Naive thymus-derived CD8-positive, alpha-beta T cell (primary cell): ENCODE measurements around the gene PBX3. TPM values are rescaled to one million over a fixed set of nuclear protein-coding genes. Genes with fewer than 3 reads are reported as not detected.

Experiments
- ATAC-seq, 2 donors: fragments of 150-1000 bp; cut with Tn5 transposase in 1 of 2; sonication (Bioruptor Pico), chemical (Tn5 transposase) in 1 of 2; 1 replicate in 1 of 2; 2 replicates in 1 of 2; pipeline ENCODE4 v1.10.0; 2021; ENCODE audit warnings: mild to moderate bottlenecking in 2 of 2, moderate library complexity in 2 of 2
- POLR2A ChIA-PET: fragments of 350-600 bp; sonication (Branson Sonifier 250); formaldehyde crosslinking; loops from one replicate; lab custom pipeline; 2021; ENCODE audit warnings: antibody characterized with exemption; lab: Charles Lee
- DNase-seq, 10 donors: peaks; one replicate each; pipeline versions ENCODE4 v3.0.0 to v3.0.0-alpha.2; 2020 to 2022
- H3K27ac Mint-ChIP-seq, 10 donors: one replicate each; pipeline ENCODE4 v1.8.0; 2020 to 2022; ENCODE audit warnings: mild to moderate bottlenecking in 10 of 10, mixed read lengths in 10 of 10, moderate library complexity in 4 of 10, inconsistent platforms in 1 of 10
- H3K27me3 Mint-ChIP-seq, 5 donors: one replicate each; pipeline ENCODE4 v1.8.0; 2021 to 2022; ENCODE audit warnings: mixed read lengths in 5 of 5
- H3K36me3 Mint-ChIP-seq, 3 donors: one replicate each; pipeline ENCODE4 v1.8.0; 2020 to 2022; ENCODE audit warnings: mixed read lengths in 3 of 3, mild to moderate bottlenecking in 2 of 3, inconsistent platforms in 1 of 3
- H3K4me1 Mint-ChIP-seq, 4 donors: one replicate each; pipeline ENCODE4 v1.8.0; 2021 to 2022; ENCODE audit warnings: mixed read lengths in 4 of 4
- H3K4me3 Mint-ChIP-seq, 10 donors: one replicate each; pipeline ENCODE4 v1.8.0; 2020 to 2022; ENCODE audit warnings: mild to moderate bottlenecking in 10 of 10, mixed read lengths in 10 of 10, moderate library complexity in 6 of 10, inconsistent platforms in 1 of 10
- H3K9me3 Mint-ChIP-seq, 9 donors: one replicate each; pipeline ENCODE4 v1.8.0; 2020 to 2022; ENCODE audit warnings: mixed read lengths in 9 of 9, mild to moderate bottlenecking in 3 of 9, inconsistent platforms in 1 of 9, moderate library complexity in 1 of 9
- polyA plus RNA-seq, 3 donors: library from polyadenylated mRNA; unstranded; fragments of 300-500 nt; fragmentation: Illumina TruSeq; gene quantifications; one replicate each; pipeline ENCODE4 v1.2.3, GENCODE V29; 2021
- total RNA-seq, 8 experiments: library from RNA in 2 of 8; stranded (reverse) in 2 of 8; gene quantifications; one replicate each; pipeline ENCODE4 v1.2.3 and lab custom pipeline; 2021 to 2026

Gene PBX3
- total and polyA plus RNA-seq, 5 experiments from 2014 or later = 2.9 to 27.5 (median 4.2) TPM

DNA sequence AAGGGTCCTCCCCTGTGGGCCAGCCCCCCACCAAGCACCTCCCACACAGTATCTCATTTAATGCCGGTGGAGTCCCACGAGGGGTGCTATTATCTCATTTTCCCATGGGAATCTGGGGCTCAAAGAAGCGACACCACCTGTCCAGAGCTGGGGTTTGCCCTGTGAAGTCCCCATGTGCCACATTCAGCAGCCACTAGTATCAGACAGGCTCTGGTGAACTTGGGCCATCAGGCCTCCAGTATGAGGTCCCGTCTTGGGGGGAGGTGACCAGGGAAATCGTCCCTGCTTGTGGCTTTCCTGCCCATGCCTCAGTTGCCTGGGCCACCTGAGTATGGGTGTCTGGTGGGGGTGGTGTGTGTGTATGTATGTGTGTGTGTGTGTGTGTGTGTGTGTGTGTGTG lies 222.7 kb downstream of the PBX3 start:
- no peak for ATAC-seq
- H3K4me1 Mint-ChIP-seq = no peaks in the 10 kb centered on the region

DNA sequence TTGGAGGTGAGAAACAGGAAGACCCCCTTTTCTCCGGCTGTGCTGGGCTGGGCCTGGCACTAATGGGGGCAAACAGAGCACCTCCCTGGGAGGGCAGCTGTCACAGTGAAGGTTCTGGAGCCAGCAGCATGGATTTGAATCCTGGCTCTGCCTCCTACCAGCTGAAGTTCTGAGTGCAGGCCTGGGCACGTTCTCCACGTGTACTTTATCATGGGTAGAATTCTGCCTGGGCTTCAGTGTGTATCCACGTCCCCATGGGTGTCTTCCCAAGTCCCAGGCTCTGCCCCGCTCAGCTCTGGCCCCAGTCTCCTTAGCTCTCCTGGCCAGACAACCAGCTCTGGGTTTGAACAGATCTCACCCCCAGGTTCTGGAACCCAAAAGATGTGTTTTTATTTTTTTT lies 223.2 kb downstream of the PBX3 start:
- Mint-ChIP-seq H3K36me3 (peaks cover 0 to 13% (median 6%) of the 10 kb centered on the region in 3 donors), H3K4me3 (no peak overlapping the region), H3K4me1 (no peaks in the 10 kb centered on the region), H3K27me3 (peaks cover 0 to 1% (median 0%) of the 10 kb centered on the region in 5 donors), H3K27ac (no peak overlapping the region), H3K9me3 (peaks cover 0 to 12% (median 3%) of the 10 kb centered on the region in 9 donors)
- DNase-seq (no peak), ATAC-seq (no peak)
- POLR2A ChIA-PET = no interaction called here

More for the DNA sequence above, 222.7 kb downstream of the PBX3 start:
- POLR2A ChIA-PET = interaction anchor here (0.6 kb wide), 1 partner anchor 123 kb away, joined by 3 read pairs; no protein-coding TSS in a partner anchor
- no peak for DNase-seq
- H3K9me3 Mint-ChIP-seq = peaks cover 0 to 10% (median under 1%) of the 10 kb centered on the region in 9 donors
- H3K27ac Mint-ChIP-seq = no peak overlapping the region
- peaks cover 0 to 1% (median 0%) of the 10 kb centered on the region in 5 donors for H3K27me3 Mint-ChIP-seq
- peaks cover 0 to 17% (median 6%) of the 10 kb centered on the region in 3 donors for H3K36me3 Mint-ChIP-seq
- H3K4me3 Mint-ChIP-seq = no peak overlapping the region

DNA sequence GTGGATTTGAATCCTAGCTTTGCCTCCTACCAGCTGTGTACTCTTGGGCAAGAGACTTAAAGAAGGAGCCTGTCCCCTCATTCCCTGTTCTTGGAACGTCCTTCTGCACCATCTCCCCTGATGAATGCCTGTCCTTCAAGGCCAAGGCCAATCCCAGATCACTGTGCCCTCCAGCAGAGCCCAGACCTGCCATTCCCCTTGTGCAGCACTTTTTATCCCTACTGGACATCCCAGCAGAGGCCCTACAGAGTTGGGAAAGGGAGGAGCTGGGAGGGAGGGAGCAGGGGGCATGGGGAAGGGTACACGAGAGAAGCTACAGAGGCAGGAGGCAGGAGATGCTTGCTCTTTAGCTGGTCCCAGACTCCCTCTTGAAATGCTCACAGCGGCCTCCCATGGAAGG lies 223.9 kb downstream of the PBX3 start:
- Mint-ChIP-seq H3K4me1 (no peaks in the 10 kb centered on the region), H3K27me3 (peaks cover 0 to 1% (median 0%) of the 10 kb centered on the region in 5 donors)
- POLR2A ChIA-PET = no interaction called here

DNA sequence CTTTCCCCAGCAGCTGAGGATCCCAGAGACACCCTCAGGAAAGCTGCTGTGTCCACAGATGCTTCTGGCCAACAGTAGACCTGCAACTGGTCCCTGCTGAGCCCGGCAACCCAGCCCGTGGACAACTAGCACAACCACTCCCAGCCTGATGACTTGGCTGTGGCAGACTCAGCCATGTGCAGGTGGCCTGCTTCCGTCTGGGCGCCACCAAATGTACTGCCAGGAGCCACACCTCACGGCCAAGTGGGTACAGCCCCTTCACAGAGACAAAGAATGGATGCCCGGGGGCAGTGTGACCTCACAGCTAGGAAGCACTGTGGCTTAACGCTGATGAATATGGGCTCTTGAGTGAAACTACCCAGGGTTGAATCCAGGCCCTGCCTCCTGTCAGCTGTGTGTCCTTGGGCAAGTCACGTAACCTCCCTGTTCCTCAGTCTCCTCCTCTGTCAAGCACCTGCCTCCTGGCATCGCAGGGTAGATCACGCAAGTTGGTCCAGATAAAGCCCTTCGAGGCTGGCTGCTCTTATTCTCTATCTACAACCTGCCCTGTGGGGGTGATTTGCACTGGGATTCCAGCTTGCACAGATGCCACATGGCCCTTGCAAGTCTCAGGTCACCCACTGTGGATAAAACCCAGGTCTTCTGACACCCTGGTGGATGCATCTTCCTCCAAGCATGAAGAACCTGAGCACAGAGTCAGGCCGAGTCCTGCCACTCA lies 225.0 kb downstream of the PBX3 start:
- Mint-ChIP-seq H3K4me1 (peaks cover 0 to 2% (median 0%) of the 10 kb centered on the region in 4 donors), H3K9me3 (peaks cover 0 to 17% (median 4%) of the 10 kb centered on the region in 9 donors), H3K27ac (peak overlapping the region in 1 of 10 donors; percentile 15), H3K4me3 (no peak overlapping the region), H3K27me3 (peaks cover 0 to 3% (median 1%) of the 10 kb centered on the region in 5 donors), H3K36me3 (peaks cover 0 to 4% (median 2%) of the 10 kb centered on the region in 3 donors)
- no peak for ATAC-seq
- no peak for DNase-seq
- POLR2A ChIA-PET = no interaction called here

More for the DNA sequence above, 223.9 kb downstream of the PBX3 start:
- Mint-ChIP-seq H3K4me3 (no peak overlapping the region), H3K36me3 (peaks cover 0 to 12% (median 2%) of the 10 kb centered on the region in 3 donors), H3K27ac (no peak overlapping the region), H3K9me3 (peaks cover 0 to 15% (median 3%) of the 10 kb centered on the region in 9 donors)
- no peak for ATAC-seq
- DNase-seq = no peak

DNA sequence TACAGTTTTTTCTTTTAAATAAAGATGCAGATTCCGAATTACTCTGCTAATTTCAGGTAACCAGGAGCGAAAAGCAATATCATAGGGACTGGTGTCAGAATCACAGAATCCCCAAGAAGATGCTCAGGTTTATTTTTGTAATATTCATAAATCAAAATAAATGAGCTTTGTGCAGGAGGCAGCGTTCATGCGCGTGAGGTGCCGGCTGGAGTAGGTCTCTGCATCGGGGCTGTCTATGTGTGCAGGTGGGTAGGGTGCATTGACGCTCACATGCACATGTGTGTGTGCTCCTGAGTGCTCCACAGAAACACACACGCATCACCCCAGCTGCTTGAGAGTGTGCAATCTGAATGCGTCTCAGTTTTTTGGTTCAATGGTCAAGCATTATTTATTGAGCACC lies 226.4 kb downstream of the PBX3 start:
- H3K9me3 Mint-ChIP-seq = peaks cover 0 to 21% (median 4%) of the 10 kb centered on the region in 9 donors
- peaks cover 0 to 2% (median 0%) of the 10 kb centered on the region in 4 donors for H3K4me1 Mint-ChIP-seq
- POLR2A ChIA-PET = no interaction called here
- DNase-seq = no peak
- H3K36me3 Mint-ChIP-seq = peaks cover 0 to 4% (median under 1%) of the 10 kb centered on the region in 3 donors
- H3K27me3 Mint-ChIP-seq = peaks cover 0 to 4% (median 1%) of the 10 kb centered on the region in 5 donors
- ATAC-seq = no peak
- H3K27ac Mint-ChIP-seq = no peak overlapping the region
- H3K4me3 Mint-ChIP-seq = no peak overlapping the region

DNA sequence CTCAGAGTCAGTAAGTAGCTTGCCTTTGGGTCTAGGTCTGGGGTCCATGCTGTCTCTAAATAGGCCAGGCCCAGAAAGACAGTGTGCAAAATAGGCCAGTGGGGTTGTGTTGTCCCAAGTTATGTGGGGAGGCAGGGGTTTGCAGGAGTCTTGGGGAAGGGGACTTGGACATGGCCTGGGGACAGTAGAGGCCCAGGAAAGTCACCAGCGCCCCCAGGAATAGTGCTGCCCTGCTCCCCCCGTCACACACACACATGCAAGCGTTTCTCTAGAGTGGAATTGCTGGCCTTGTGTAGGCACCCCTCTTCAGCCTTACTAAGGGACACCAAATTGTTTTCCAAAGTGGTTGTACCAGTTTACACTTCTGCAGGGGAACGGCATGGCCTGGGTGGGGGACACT lies 227.5 kb downstream of the PBX3 start:
- peaks cover 0 to 9% (median 5%) of the 10 kb centered on the region in 3 donors for H3K36me3 Mint-ChIP-seq
- no peak for ATAC-seq
- peaks cover 5 to 32% (median 7%) of the 10 kb centered on the region in 9 donors for H3K9me3 Mint-ChIP-seq
- POLR2A ChIA-PET = no interaction called here
- H3K4me3 Mint-ChIP-seq = no peak overlapping the region
- H3K27ac Mint-ChIP-seq = no peak overlapping the region
- no peak for DNase-seq
- peaks cover 0 to 4% (median 1%) of the 10 kb centered on the region in 5 donors for H3K27me3 Mint-ChIP-seq
- H3K4me1 Mint-ChIP-seq = peaks cover 0 to 2% (median 0%) of the 10 kb centered on the region in 4 donors

DNA sequence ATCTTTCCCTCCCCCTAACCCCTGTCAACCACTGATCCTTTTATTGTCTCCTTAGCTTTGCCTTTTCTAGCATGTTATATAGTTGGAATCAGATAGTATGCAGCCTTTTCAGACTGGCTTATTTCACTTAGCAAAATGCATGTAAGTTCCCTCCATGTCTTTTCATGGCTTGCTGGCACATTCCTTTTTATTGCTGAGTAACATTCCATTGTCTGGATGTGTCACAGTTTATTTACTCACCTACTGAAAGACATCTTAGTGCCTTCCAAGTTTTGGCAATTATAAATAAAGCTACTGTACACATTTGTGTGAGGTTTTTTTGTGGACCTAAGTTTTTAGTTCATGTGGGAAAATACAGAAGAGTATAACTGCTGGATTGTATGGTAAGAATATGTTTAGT lies 230.1 kb downstream of the PBX3 start:
- Mint-ChIP-seq H3K4me3 (no peak overlapping the region), H3K4me1 (peaks cover 0 to 2% (median 0%) of the 10 kb centered on the region in 4 donors), H3K9me3 (peaks cover 11 to 48% (median 14%) of the 10 kb centered on the region in 9 donors), H3K27me3 (peaks cover 2 to 9% (median 4%) of the 10 kb centered on the region in 5 donors), H3K27ac (no peak overlapping the region), H3K36me3 (peaks cover 0 to 23% (median 10%) of the 10 kb centered on the region in 3 donors)
- no peak for ATAC-seq
- no peak for DNase-seq
- POLR2A ChIA-PET = no interaction called here

DNA sequence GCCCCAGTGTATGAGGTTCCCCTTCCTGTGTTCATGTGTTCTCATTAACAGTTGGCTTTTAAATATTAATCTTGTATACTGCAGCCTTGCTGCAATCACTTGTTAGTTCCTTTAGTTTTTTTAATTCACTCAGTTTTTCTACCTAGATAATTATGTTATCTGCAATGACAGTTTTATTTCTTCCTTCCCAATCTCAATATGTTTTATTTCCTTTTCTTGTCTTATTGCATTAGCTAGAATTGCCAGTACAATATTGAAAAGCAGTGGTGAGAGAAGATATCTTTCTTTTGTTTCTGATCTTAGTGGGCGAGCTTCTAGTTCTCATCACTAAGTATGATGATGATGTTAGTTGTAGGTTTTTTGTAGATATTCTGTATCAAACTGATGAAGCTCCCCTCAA lies 232.2 kb downstream of the PBX3 start:
- POLR2A ChIA-PET = no interaction called here
- no peak overlapping the region for H3K27ac Mint-ChIP-seq
- H3K9me3 Mint-ChIP-seq = peaks cover 11 to 43% (median 14%) of the 10 kb centered on the region in 9 donors
- no peak for ATAC-seq
- peaks cover 8 to 19% (median 12%) of the 10 kb centered on the region in 5 donors for H3K27me3 Mint-ChIP-seq
- no peak for DNase-seq
- H3K36me3 Mint-ChIP-seq = peaks cover 0 to 23% (median 10%) of the 10 kb centered on the region in 3 donors
- H3K4me3 Mint-ChIP-seq = no peak overlapping the region
- H3K4me1 Mint-ChIP-seq = peaks cover 0 to 2% (median 0%) of the 10 kb centered on the region in 4 donors

DNA sequence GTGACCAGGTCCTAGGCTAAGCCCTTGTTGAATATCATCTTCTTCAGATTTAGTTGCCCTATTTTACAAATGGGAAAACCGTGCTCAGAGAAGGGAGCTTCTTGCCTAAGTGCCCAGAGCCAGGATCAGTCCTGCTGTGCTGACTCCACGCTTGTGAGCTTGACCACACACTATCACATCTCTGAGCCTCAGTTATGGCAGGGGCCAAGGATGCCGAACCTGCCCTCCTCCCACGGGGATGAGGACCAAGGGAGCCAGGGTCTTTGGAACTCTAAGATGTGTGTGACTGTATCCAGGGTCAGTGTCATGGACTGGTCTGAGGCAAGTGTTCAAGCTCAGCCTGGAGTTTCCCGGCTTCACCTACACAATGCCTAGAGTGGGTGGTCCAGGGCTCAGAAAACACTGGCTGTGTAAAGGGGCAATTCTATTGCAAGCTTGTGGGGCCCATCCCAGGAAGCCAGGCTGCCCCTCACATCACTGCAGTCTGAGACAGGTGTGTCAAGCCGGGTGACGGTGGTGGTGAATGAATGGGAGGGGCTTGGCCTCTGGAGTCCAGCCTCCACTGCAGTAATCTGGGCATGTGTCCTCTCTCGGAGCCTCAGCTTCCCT lies 235.7 kb downstream of the PBX3 start:
- DNase-seq = no peak
- no peak overlapping the region for H3K27ac Mint-ChIP-seq
- H3K36me3 Mint-ChIP-seq = peaks cover 0 to 23% (median 6%) of the 10 kb centered on the region in 3 donors
- no peaks in the 10 kb centered on the region for H3K4me1 Mint-ChIP-seq
- no peak overlapping the region for H3K4me3 Mint-ChIP-seq
- H3K9me3 Mint-ChIP-seq = peaks cover 7 to 32% (median 20%) of the 10 kb centered on the region in 9 donors
- peaks cover 10 to 23% (median 13%) of the 10 kb centered on the region in 5 donors for H3K27me3 Mint-ChIP-seq
- POLR2A ChIA-PET = no interaction called here
- no peak for ATAC-seq

DNA sequence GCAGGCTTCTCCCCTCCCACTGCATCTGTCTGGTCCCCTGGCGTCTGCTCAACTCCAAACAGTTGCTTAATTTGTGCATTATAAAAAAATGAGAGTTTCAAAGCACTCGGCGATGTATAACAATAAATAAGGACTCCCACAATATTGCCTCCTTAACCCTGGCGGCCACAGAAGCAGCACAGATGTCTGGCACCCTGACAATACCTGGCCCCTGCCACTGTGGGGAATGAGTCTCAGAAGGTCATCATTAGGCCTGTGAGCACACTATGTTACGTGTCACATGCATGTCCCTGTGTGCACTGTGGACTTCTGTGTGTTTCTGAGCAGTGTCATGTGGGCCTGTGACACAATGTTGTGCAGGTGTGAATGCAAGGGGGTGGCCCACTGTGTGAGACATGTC lies 236.5 kb downstream of the PBX3 start:
- Mint-ChIP-seq H3K4me1 (no peaks in the 10 kb centered on the region), H3K4me3 (no peak overlapping the region), H3K9me3 (peaks cover 7 to 26% (median 17%) of the 10 kb centered on the region in 9 donors), H3K36me3 (peaks cover 0 to 20% (median 6%) of the 10 kb centered on the region in 3 donors), H3K27ac (no peak overlapping the region), H3K27me3 (peaks cover 10 to 23% (median 13%) of the 10 kb centered on the region in 5 donors)
- ATAC-seq (no peak), DNase-seq (no peak)
- POLR2A ChIA-PET = no interaction called here

DNA sequence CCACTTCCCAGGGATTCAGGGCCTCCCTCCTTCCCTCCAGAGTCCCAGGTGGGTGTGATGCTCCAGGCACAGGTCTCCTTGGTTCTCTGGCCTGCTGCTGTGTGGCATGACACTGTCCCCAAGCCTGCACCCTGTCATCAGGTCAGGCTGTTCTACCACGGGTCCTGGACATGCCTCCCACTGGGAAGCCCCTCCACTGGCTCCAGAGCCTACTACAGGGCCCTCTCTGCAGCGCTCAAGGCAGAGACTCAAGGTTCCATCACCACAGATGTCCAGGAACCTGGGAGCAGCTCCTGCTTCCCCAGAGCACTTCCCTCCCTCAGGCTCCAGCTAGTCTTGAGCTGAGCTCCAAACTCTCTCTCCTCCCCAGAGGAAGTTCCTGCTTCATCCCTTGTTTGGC lies 237.3 kb downstream of the PBX3 start:
- peaks cover 0 to 16% (median 5%) of the 10 kb centered on the region in 3 donors for H3K36me3 Mint-ChIP-seq
- H3K4me1 Mint-ChIP-seq = no peaks in the 10 kb centered on the region
- H3K27me3 Mint-ChIP-seq = peaks cover 10 to 23% (median 13%) of the 10 kb centered on the region in 5 donors
- ATAC-seq = no peak
- DNase-seq = no peak
- no peak overlapping the region for H3K4me3 Mint-ChIP-seq
- peaks cover 6 to 23% (median 14%) of the 10 kb centered on the region in 9 donors for H3K9me3 Mint-ChIP-seq
- POLR2A ChIA-PET = no interaction called here
- no peak overlapping the region for H3K27ac Mint-ChIP-seq

DNA sequence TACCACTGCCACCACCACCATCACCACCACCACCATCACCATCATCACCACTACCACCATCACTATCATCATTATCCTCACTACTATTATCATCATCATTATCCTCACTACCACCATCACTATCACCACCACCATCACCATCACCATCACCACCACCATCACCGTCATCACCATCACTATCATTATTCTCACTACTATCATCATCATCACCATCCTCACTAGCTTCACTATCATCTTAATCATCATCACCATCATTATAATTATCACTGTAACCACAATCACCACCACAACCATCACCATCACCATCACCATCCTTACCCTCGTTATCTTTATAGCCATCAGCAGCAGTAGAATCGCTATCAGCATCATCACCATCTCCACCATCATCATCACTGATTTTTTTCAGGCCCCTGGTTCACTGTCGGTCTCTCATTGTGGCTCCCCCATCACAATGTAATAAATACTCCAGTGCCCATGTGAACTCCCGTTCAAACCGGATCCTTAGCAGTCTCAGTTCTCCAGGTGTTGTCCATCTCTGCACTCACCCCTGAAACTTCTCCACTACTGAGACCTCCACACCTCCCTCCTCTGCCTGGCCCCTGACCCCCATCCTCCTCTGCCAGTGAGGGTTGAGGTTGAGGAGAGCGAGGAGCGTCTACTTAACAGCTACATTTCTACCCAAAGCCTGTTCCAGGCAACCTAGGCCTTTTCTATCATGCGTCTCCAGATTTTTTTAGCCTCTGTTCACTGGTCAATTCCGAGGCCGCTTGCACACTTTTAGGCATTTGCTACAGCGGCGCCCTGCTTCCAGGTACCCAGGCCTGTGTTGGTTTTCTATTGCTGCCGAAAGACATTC lies 238.2 kb downstream of the PBX3 start:
- ATAC-seq = no peak
- Mint-ChIP-seq H3K27me3 (peaks cover 10 to 23% (median 13%) of the 10 kb centered on the region in 5 donors), H3K9me3 (peaks cover 0 to 13% (median 8%) of the 10 kb centered on the region in 9 donors), H3K4me3 (no peak overlapping the region), H3K36me3 (peaks cover 0 to 7% (median 4%) of the 10 kb centered on the region in 3 donors), H3K4me1 (no peaks in the 10 kb centered on the region), H3K27ac (no peak overlapping the region)
- DNase-seq = no peak
- POLR2A ChIA-PET = no interaction called here
